ENCODE measurements around the gene PCSK5.

The PCSK5 gene

DNA sequence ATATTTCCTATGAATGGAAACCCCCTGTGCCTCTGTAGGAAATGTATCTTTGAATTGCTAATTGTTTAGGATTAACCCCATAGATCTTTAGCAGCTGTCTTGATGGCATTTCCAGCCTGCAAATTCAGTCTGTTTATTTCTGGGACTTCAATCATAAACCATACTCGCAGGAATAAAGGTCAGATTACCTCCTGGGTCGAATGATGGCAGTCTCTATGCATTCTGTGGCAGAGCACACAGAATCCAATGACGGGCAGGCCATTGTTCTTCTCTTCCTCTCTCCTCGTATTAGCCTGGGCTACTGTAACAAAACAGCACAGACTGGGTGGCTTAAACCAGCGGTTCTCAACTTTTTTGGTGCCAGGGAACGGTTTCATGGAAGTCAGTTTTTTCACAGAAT is 199.9 kb downstream of the PCSK5 start:
- no peak for DNase-seq (ENCODE audit: low read depth)
- TF ChIP-seq, protein P1, sequence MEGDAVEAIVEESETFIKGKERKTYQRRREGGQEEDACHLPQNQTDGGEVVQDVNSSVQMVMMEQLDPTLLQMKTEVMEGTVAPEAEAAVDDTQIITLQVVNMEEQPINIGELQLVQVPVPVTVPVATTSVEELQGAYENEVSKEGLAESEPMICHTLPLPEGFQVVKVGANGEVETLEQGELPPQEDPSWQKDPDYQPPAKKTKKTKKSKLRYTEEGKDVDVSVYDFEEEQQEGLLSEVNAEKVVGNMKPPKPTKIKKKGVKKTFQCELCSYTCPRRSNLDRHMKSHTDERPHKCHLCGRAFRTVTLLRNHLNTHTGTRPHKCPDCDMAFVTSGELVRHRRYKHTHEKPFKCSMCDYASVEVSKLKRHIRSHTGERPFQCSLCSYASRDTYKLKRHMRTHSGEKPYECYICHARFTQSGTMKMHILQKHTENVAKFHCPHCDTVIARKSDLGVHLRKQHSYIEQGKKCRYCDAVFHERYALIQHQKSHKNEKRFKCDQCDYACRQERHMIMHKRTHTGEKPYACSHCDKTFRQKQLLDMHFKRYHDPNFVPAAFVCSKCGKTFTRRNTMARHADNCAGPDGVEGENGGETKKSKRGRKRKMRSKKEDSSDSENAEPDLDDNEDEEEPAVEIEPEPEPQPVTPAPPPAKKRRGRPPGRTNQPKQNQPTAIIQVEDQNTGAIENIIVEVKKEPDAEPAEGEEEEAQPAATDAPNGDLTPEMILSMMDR (conservative IDR thresholded peaks at IDR 0.05; ENCODE audit: low read depth, low read length) = no peak
- no peak overlapping the region for H3K4me3 ChIP-seq (ENCODE audit: low read depth, low read length)

DNA sequence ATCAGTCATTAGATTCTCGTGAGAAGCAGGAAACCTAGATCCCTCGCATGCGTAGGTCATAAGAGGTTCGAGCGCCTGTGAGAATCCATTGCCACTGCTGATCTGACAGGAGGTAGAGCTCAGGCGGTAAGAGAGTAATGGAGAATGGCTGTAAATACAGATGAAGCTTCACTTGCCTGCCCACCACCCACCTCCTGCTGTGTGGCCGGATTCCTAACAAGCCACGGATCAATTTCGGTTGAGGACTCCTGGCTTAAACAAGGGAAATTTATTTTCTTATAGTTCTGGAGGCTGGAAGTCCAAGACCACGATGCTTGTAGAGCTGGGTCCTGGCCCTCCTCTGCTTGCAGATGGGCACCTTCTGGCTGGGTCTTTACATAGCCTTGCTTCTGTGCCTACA is 200.4 kb downstream of the PCSK5 start:
- TF ChIP-seq, protein P1 (conservative IDR thresholded peaks at IDR 0.05; ENCODE audit: low read depth, low read length) = no peak
- no peak overlapping the region for H3K4me3 ChIP-seq (ENCODE audit: low read depth, low read length)
- no peak for DNase-seq (ENCODE audit: low read depth)

DNA sequence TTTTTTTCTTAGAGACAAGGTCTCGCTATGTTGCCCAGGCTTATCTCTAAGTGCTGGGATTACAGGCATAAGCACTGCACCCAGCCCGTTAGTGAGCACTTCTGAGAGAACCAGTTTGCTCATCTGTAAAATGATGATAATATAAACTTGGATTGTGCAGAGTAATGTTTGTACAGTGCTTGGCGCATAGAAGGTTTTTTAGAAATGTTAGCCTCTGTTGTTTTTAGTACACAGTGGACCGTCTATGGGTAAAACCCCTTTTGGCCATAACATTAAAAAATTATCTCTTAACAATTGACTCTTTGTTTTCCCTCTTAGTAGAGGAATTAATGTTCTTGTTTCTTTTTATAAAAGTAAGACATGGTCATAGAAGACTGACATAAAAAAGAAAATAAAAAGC is 202.1 kb downstream of the PCSK5 start:
- TF ChIP-seq, protein P1 (conservative IDR thresholded peaks at IDR 0.05; ENCODE audit: low read depth, low read length) = no peak
- no peak overlapping the region for H3K4me3 ChIP-seq (ENCODE audit: low read depth, low read length)
- no peak for DNase-seq (ENCODE audit: low read depth)

DNA sequence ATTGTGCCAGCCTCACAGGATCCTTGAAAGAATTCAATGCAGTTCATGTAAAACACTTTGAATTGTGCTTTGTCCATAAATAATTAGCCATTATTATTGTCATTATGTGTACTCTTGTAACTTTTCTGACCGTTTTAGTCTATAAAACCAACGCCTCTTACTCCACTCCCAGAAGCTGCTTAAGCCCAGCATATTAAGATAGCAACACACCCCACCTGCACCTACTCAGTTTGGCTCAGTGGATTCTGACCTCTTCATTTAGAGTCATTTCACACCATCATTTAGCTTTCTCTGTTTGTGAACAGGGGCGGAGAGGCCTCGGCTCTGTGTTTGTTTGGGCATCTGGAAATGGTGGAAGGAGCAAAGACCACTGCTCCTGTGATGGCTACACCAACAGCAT is 205.1 kb downstream of the PCSK5 start:
- no peak for DNase-seq (ENCODE audit: low read depth)
- H3K4me3 ChIP-seq (ENCODE audit: low read depth, low read length) = no peak overlapping the region
- TF ChIP-seq, protein P1 (conservative IDR thresholded peaks at IDR 0.05; ENCODE audit: low read depth, low read length) = no peak

DNA sequence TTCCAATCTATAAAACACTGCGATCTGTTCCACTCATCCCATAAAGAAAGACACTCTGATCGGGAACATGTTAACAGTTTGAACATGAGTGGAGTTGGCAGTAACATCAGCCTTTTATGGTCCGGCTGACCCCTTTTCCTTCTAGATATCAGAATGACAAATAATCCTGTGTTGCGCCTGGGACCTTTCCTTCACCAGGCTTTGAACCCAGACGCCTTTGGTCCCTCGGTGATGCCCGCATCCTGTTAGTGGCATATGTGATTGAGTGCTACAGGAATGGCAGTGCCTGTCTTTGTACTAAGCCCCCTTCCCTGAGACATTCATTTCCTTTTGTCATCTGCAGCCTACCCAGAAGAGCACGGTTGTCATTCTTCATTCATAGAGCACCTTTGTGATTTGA is 209.0 kb downstream of the PCSK5 start:
- H3K4me3 ChIP-seq (ENCODE audit: low read depth, low read length) = no peak overlapping the region
- DNase-seq (ENCODE audit: low read depth) = no peak
- TF ChIP-seq, protein P1 (conservative IDR thresholded peaks at IDR 0.05; ENCODE audit: low read depth, low read length) = no peak

DNA sequence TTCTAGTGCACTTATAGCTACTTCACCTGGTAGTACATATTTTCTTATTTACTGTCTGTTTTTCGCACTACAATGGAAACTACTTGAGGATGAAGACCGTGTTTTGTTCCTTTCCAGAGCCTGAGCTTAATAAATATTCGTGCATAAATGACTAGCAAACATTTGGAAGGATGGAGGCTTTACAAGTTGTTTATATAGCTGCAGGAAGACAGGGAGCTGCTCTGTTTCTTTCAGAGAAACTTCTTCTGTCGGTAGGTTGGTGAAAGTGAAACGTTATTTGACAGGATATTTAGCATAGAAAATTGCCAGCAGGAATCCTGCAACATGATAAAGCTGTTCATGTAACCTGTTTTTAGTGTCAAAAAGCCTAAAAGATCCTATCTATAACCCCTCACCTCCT is 210.6 kb downstream of the PCSK5 start:
- H3K4me3 ChIP-seq (ENCODE audit: low read depth, low read length) = no peak overlapping the region
- TF ChIP-seq, protein P1 (conservative IDR thresholded peaks at IDR 0.05; ENCODE audit: low read depth, low read length) = no peak
- peak; percentile 25 for DNase-seq (ENCODE audit: low read depth)

DNA sequence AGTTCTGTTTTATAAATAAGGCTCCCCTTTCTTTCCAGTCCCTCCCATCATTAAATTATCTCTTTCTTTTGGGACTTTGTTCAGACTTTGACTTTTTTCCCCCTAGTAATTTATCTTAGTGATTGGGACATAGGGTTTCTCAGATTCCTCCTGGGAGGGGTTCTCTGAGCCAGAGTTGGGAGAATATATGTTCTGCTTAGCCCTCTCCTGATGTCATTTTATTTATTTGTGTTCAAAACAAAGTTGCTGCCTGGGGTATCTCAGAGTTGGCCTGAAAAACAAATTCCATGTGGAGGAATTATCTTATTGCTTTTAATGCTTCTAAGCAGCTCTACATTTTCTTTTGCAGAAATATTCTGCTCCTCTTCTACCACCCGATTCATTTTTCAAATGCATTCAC is 211.0 kb downstream of the PCSK5 start:
- TF ChIP-seq, protein P1 (conservative IDR thresholded peaks at IDR 0.05; ENCODE audit: low read depth, low read length) = no peak
- DNase-seq (ENCODE audit: low read depth) = no peak

More for the DNA sequence above, 211.0 kb downstream of the PCSK5 start:
- no peak overlapping the region for H3K4me3 ChIP-seq (ENCODE audit: low read depth, low read length)

Measured in choroid plexus epithelial cell (primary cell).